Transverse colon (tissue), 4 donors: ENCODE data around the gene CHAC2.

Source experiments
- POLR2A ChIP-seq: fragments of 450-650 bp; IDR thresholded peaks from one replicate; pipeline ENCODE4 v1.6.1; 2016; ENCODE audit warnings: antibody characterized with exemption, mild to moderate bottlenecking, moderate library complexity
- POLR2AphosphoS5 ChIP-seq, 3 donors: sonication (generic); formaldehyde crosslinking; IDR thresholded peaks; one replicate each; pipeline ENCODE4 v1.6.1; 2016; ENCODE audit warnings: antibody characterized with exemption in 3 of 3
- TF ChIP-seq, protein P1 (sequence below), 5 experiments: fragments of 200-600 bp in 3 of 5; fragments of 450-650 bp in 2 of 5; sonication (generic) in 3 of 5; IDR thresholded peaks; 1 replicate in 2 of 5; 2 replicates in 3 of 5; pipeline ENCODE4 v1.5.1; 2016 to 2017; ENCODE audit warnings: antibody characterized with exemption in 5 of 5, inconsistent platforms in 3 of 5, mild to moderate bottlenecking in 2 of 5, moderate library complexity in 1 of 5

- TF ChIP-seq POLR2A, result no peak
- TF ChIP-seq, protein P1, sequence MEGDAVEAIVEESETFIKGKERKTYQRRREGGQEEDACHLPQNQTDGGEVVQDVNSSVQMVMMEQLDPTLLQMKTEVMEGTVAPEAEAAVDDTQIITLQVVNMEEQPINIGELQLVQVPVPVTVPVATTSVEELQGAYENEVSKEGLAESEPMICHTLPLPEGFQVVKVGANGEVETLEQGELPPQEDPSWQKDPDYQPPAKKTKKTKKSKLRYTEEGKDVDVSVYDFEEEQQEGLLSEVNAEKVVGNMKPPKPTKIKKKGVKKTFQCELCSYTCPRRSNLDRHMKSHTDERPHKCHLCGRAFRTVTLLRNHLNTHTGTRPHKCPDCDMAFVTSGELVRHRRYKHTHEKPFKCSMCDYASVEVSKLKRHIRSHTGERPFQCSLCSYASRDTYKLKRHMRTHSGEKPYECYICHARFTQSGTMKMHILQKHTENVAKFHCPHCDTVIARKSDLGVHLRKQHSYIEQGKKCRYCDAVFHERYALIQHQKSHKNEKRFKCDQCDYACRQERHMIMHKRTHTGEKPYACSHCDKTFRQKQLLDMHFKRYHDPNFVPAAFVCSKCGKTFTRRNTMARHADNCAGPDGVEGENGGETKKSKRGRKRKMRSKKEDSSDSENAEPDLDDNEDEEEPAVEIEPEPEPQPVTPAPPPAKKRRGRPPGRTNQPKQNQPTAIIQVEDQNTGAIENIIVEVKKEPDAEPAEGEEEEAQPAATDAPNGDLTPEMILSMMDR (IDR thresholded peaks at IDR 0.05), result peak in 3 of 5 experiments; percentile 22 to 27 (median 24)
- TF ChIP-seq POLR2AphosphoS5 (IDR thresholded peaks at IDR 0.05), result no peak
Measured at GRCh38 chr2:53740170-53740569, 27.4 kb upstream of the CHAC2 start.
